NB4 (cell line): Measurements from ENCODE around the gene ZXDC.

Experiments
- CTCF ChIP-seq: IDR thresholded peaks from one replicate; pipeline ENCODE4 v1.5.1; 2012; ENCODE audit warnings: low read depth, low read length
- MAX ChIP-seq: IDR thresholded peaks from 2 replicates; pipeline ENCODE4 v1.6.1; 2011; ENCODE audit warnings: low read depth, low read length
- MYC ChIP-seq: IDR thresholded peaks from 2 replicates; pipeline ENCODE4 v1.6.1; 2011; ENCODE audit warnings: low read depth, low read length
- POLR2A ChIP-seq: IDR thresholded peaks from 2 replicates; pipeline ENCODE4 v1.6.1; 2011; ENCODE audit warnings: mild to moderate bottlenecking; ENCODE audit not compliant: insufficient read length; ENCODE audit errors: extremely low read depth

- TF ChIP-seq POLR2A (no peak), CTCF (no peak), MAX (no peak), MYC (no peak)
These were observed 25.4 kb upstream of the ZXDC start for GRCh38 chr3:126501054-126501453.
